Fibroblast of lung (primary cell): ENCODE data around the gene TEX35. TPM values are rescaled to one million over a fixed set of nuclear protein-coding genes. Genes with fewer than 3 reads are reported as not detected.

Experiments
- DNase-seq, 2 donors: peaks; one replicate each; pipeline versions ENCODE4 v3.0.0 to v3.0.0-alpha.2; 2010; ENCODE audit warnings: low read depth in 2 of 2
- H2AFZ ChIP-seq: 2 replicates; pipeline ENCODE4 v1.5.1; 2012; ENCODE audit warnings: low read length, control low read depth, inconsistent platforms
- H3K27ac ChIP-seq: 2 replicates; pipeline ENCODE4 v1.5.1; 2011; ENCODE audit warnings: low read length, control low read depth; ENCODE audit not compliant: insufficient read depth
- H3K27me3 ChIP-seq: 2 replicates; pipeline ENCODE4 v1.5.1; 2011; ENCODE audit warnings: mild to moderate bottlenecking, low read length; ENCODE audit not compliant: control insufficient read depth, insufficient read depth
- H3K36me3 ChIP-seq: 2 replicates; pipeline ENCODE4 v1.5.1; 2011; ENCODE audit warnings: low read length; ENCODE audit not compliant: control insufficient read depth, insufficient read depth
- H3K4me1 ChIP-seq: 2 replicates; pipeline ENCODE4 v1.5.1; 2011; ENCODE audit warnings: low read length; ENCODE audit not compliant: control insufficient read depth, insufficient read depth; ENCODE audit errors: extremely low read depth
- H3K4me2 ChIP-seq: 2 replicates; pipeline ENCODE4 v1.5.1; 2011; ENCODE audit warnings: low read length, control low read depth; ENCODE audit not compliant: insufficient read depth; ENCODE audit errors: extremely low read depth
- H3K4me3 ChIP-seq, 4 experiments: fragments of 200-600 bp in 1 of 4; sonication (generic) in 1 of 4; replicated peaks in 1 of 4; 2 replicates each; pipeline ENCODE4 v1.5.1; 2011 to 2016; ENCODE audit warnings: low read length in 4 of 4, low read depth in 3 of 4, mild to moderate bottlenecking in 3 of 4, control low read depth in 2 of 4, inconsistent platforms in 1 of 4, mixed read lengths in 1 of 4; ENCODE audit not compliant: insufficient read depth in 1 of 4; ENCODE audit errors: control extremely low read depth in 1 of 4
- H3K79me2 ChIP-seq: 2 replicates; pipeline ENCODE4 v1.5.1; 2012; ENCODE audit warnings: mild to moderate bottlenecking, low read length, inconsistent platforms; ENCODE audit not compliant: control insufficient read depth, insufficient read depth
- H3K9ac ChIP-seq: 2 replicates; pipeline ENCODE4 v1.5.1; 2011; ENCODE audit warnings: mild to moderate bottlenecking, low read length, control low read depth; ENCODE audit not compliant: insufficient read depth
- H3K9me3 ChIP-seq: 2 replicates; pipeline ENCODE4 v1.5.1; 2012; ENCODE audit warnings: low read depth, low read length; ENCODE audit not compliant: control insufficient read depth, insufficient read depth
- H4K20me1 ChIP-seq: 2 replicates; pipeline ENCODE4 v1.5.1; 2011; ENCODE audit warnings: low read length; ENCODE audit not compliant: control insufficient read depth, insufficient read depth; ENCODE audit errors: extremely low read depth
- EZH2 ChIP-seq: IDR thresholded peaks from 2 replicates; pipeline ENCODE4 v1.5.1; 2012; ENCODE audit warnings: low read length, control low read depth, mild to moderate bottlenecking; ENCODE audit errors: missing control alignments
- polyA plus RNA-seq, 2 donors: library from polyadenylated mRNA; depleted of rRNA in 1 of 2; stranded (reverse) in 1 of 2; unstranded in 1 of 2; fragments of >200 nt; gene quantifications; 2 replicates each; pipeline ENCODE4 v1.2.1, GENCODE V29; 2011 to 2012; ENCODE audit warnings: missing spikeins in 1 of 2
- total RNA-seq: library from RNA; depleted of rRNA; stranded (reverse); fragments of >200 nt; gene quantifications from 2 replicates; pipeline ENCODE4 v1.2.1, GENCODE V29; 2014
- TF ChIP-seq, protein P1 (sequence below), 2 donors: IDR thresholded peaks in 1 of 2; conservative IDR thresholded peaks in 1 of 2; 1 replicate in 1 of 2; 2 replicates in 1 of 2; pipeline ENCODE4 v1.5.1; 2011 to 2012; ENCODE audit warnings: low read length in 2 of 2, control low read depth in 1 of 2, inconsistent platforms in 1 of 2, low read depth in 1 of 2, mild to moderate bottlenecking in 1 of 2

Gene TEX35
- total and polyA plus RNA-seq, 2 donors (not counting 1 experiment from before 2014, with no cell fraction given) = 0.24 TPM; not detected in 1

DNA sequence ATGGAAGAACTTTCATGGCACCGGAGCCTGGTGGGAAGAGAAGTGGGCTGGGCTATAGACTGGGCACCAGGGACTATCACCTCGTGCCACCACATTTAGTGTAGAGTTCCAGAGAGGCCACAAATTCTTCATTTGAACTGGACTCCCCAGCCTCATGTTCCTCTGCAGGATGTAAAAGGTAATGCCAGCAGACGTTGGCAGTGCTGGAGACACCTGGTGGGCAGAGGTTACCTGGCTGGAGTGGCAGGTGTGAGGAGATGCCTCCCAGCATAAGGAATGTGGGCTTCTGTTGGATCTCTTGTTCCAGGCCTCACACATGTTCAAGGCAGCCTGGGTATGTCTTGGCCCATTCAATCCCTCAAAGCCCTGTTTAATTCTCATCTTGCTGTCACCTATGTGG is 35.2 kb downstream of the TEX35 start:
- no peak overlapping the region for H3K27ac ChIP-seq

DNA sequence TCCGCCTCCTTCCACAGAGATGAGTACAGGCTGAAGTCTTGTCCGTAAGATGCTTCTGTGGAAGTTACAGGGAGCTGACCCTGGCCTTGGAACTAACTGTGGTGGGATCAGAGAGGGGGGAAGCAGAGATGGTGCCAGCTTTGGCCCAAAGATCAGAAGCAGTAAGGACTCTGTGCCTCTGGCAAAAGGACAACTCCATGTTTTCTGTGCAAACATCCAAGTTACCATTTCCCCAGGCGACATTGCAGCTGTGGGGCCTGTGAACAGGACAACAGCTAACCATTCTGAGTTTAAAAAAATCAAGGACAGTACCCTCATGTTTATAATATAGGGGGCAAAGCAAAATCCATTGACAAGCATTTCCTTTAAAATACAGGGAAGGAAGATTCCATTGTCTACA is 38.4 kb downstream of the TEX35 start:
- H3K9me3 ChIP-seq = no peaks in the 10 kb centered on the region
- H4K20me1 ChIP-seq = no peaks in the 10 kb centered on the region
- peaks cover 7% of the 10 kb centered on the region for H3K36me3 ChIP-seq
- TF ChIP-seq, protein P1, sequence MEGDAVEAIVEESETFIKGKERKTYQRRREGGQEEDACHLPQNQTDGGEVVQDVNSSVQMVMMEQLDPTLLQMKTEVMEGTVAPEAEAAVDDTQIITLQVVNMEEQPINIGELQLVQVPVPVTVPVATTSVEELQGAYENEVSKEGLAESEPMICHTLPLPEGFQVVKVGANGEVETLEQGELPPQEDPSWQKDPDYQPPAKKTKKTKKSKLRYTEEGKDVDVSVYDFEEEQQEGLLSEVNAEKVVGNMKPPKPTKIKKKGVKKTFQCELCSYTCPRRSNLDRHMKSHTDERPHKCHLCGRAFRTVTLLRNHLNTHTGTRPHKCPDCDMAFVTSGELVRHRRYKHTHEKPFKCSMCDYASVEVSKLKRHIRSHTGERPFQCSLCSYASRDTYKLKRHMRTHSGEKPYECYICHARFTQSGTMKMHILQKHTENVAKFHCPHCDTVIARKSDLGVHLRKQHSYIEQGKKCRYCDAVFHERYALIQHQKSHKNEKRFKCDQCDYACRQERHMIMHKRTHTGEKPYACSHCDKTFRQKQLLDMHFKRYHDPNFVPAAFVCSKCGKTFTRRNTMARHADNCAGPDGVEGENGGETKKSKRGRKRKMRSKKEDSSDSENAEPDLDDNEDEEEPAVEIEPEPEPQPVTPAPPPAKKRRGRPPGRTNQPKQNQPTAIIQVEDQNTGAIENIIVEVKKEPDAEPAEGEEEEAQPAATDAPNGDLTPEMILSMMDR (conservative IDR thresholded peaks at IDR 0.05 in 1 of 2, IDR thresholded peaks at IDR 0.05 in 1 of 2; ENCODE audit: low read depth in 1 of 2, low read length in 2 of 2) = no peak
- no peak for TF ChIP-seq EZH2
- H3K4me1 ChIP-seq = no peaks in the 10 kb centered on the region
- no peaks in the 10 kb centered on the region for H3K79me2 ChIP-seq
- H2AFZ ChIP-seq = no peak overlapping the region
- no peak for DNase-seq
- H3K9ac ChIP-seq = no peak overlapping the region
- H3K4me3 ChIP-seq = no peak overlapping the region
- H3K27me3 ChIP-seq = no peaks in the 10 kb centered on the region
- H3K27ac ChIP-seq = no peak overlapping the region
- H3K4me2 ChIP-seq = no peak overlapping the region

More for the DNA sequence above, 35.2 kb downstream of the TEX35 start:
- H2AFZ ChIP-seq = no peak overlapping the region
- H3K36me3 ChIP-seq = peaks cover 9% of the 10 kb centered on the region
- H3K4me2 ChIP-seq = no peak overlapping the region
- no peak overlapping the region for H3K9ac ChIP-seq
- no peaks in the 10 kb centered on the region for H3K27me3 ChIP-seq
- H3K9me3 ChIP-seq = no peaks in the 10 kb centered on the region
- H4K20me1 ChIP-seq = no peaks in the 10 kb centered on the region
- TF ChIP-seq EZH2 = no peak
- TF ChIP-seq, protein P1 (conservative IDR thresholded peaks at IDR 0.05 in 1 of 2, IDR thresholded peaks at IDR 0.05 in 1 of 2; ENCODE audit: low read depth in 1 of 2, low read length in 2 of 2) = no peak
- peaks cover 3% of the 10 kb centered on the region for H3K4me1 ChIP-seq
- DNase-seq = no peak
- H3K4me3 ChIP-seq = no peak overlapping the region
- peaks cover 20% of the 10 kb centered on the region for H3K79me2 ChIP-seq

DNA sequence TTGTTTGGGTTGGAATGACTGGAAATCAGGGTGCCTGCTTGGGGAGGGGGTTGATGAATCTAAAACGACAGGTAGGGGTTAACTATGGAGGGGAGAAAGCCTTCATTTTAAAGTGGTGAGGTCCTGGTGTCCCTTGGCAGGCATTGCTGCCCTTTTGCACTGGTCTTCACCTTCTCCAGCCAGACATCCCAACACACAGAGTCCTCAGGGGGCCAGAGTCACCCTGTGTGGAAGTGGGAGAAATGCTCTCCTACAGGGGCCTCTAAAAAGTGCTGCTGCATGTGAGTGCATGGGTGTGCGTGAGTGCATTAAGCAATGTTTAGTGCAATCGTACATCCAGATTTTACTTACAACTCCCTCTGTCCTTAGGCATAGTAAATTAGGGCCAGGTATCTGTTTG is 39.0 kb downstream of the TEX35 start:
- Histone ChIP-seq H3K9ac (no peak overlapping the region), H3K79me2 (no peaks in the 10 kb centered on the region), H3K4me1 (no peaks in the 10 kb centered on the region), H3K9me3 (no peaks in the 10 kb centered on the region), H2AFZ (no peak overlapping the region), H3K4me2 (no peak overlapping the region), H3K36me3 (peaks cover 7% of the 10 kb centered on the region), H3K4me3 (no peak overlapping the region), H3K27me3 (no peaks in the 10 kb centered on the region), H4K20me1 (no peaks in the 10 kb centered on the region), H3K27ac (no peak overlapping the region)
- DNase-seq = no peak
- TF ChIP-seq EZH2 = no peak
- TF ChIP-seq, protein P1 (conservative IDR thresholded peaks at IDR 0.05 in 1 of 2, IDR thresholded peaks at IDR 0.05 in 1 of 2; ENCODE audit: low read depth in 1 of 2, low read length in 2 of 2) = no peak
